SK-N-SH treated with all-trans-retinoic acid at 6 μM for 48 hours (cell line): ENCODE measurements around the gene TMEM141.

Experiments used
- ATAC-seq: fragments of 200-7000 bp; cut with Tn5 transposase; 3 replicates; pipeline ENCODE4 v1.9.1; 2020; ENCODE audit warnings: mild to moderate bottlenecking, moderate library complexity
- BACH2 ChIP-seq: fragments of 250-450 bp; sonication (Bioruptor Pico); IDR thresholded peaks from 2 replicates; pipeline ENCODE4 v1.9.0; 2021; ENCODE audit warnings: mild to moderate bottlenecking, borderline replicate concordance
- CREB5 ChIP-seq: fragments of 250-450 bp; sonication (Bioruptor Pico); IDR thresholded peaks from 2 replicates; pipeline ENCODE4 v1.5.1; 2020; ENCODE audit warnings: low read depth, mild to moderate bottlenecking, moderate library complexity
- CSDC2 ChIP-seq: fragments of 250-450 bp; sonication (Bioruptor Pico); IDR thresholded peaks from 2 replicates; pipeline ENCODE4 v1.5.0; 2020; ENCODE audit warnings: mild to moderate bottlenecking, moderate library complexity
- GLIS3 ChIP-seq: fragments of 250-450 bp; sonication (Bioruptor Pico); IDR thresholded peaks from 2 replicates; pipeline ENCODE4 v1.5.0; 2020; ENCODE audit warnings: mild to moderate bottlenecking, moderate library complexity
- ISL1 ChIP-seq: fragments of 250-450 bp; sonication (Bioruptor Pico); IDR thresholded peaks from 2 replicates; pipeline ENCODE4 v2.1.2; 2022; ENCODE audit warnings: mild to moderate bottlenecking, moderate library complexity
- POU6F1 ChIP-seq: fragments of 250-450 bp; sonication (Bioruptor Pico); IDR thresholded peaks from 2 replicates; pipeline ENCODE4 v1.8.0; 2021; ENCODE audit warnings: low read depth, mild to moderate bottlenecking, moderate library complexity, borderline replicate concordance
- PPARA ChIP-seq: fragments of 250-450 bp; sonication (Bioruptor Pico); IDR thresholded peaks from 2 replicates; pipeline ENCODE4 v1.5.0; 2020; ENCODE audit warnings: mild to moderate bottlenecking, borderline replicate concordance
- RARB ChIP-seq: fragments of 250-450 bp; sonication (Bioruptor Pico); IDR thresholded peaks from 2 replicates; pipeline ENCODE4 v1.8.0; 2021; ENCODE audit warnings: mild to moderate bottlenecking, moderate library complexity
- SNAI2 ChIP-seq: fragments of 250-450 bp; sonication (Bioruptor Pico); IDR thresholded peaks from 2 replicates; pipeline ENCODE4 v1.5.0; 2020; ENCODE audit warnings: mild to moderate bottlenecking, moderate library complexity
- TCF4 ChIP-seq: fragments of 250-450 bp; sonication (Bioruptor Pico); IDR thresholded peaks from 2 replicates; pipeline ENCODE4 v1.8.0; 2021; ENCODE audit warnings: mild to moderate bottlenecking, moderate library complexity, borderline replicate concordance
- TOX ChIP-seq: fragments of 250-450 bp; sonication (Bioruptor Pico); IDR thresholded peaks from 2 replicates; pipeline ENCODE4 v1.8.0; 2021; ENCODE audit warnings: mild to moderate bottlenecking, moderate library complexity, borderline replicate concordance
- ZC3H10 ChIP-seq: fragments of 250-450 bp; sonication (Bioruptor Pico); IDR thresholded peaks from 2 replicates; pipeline ENCODE4 v1.5.1; 2021; ENCODE audit warnings: mild to moderate bottlenecking, moderate library complexity
- ZFP3 ChIP-seq: fragments of 250-450 bp; sonication (Bioruptor Pico); IDR thresholded peaks from 2 replicates; pipeline ENCODE4 v1.5.0; 2020; ENCODE audit warnings: mild to moderate bottlenecking, moderate library complexity
- ZFP30 ChIP-seq: fragments of 450-650 bp; formaldehyde crosslinking; IDR thresholded peaks from 2 replicates; pipeline ENCODE4 v1.5.0; 2022; ENCODE audit warnings: mild to moderate bottlenecking, moderate library complexity
- ZNF70 ChIP-seq: fragments of 450-650 bp; formaldehyde crosslinking; IDR thresholded peaks from 2 replicates; pipeline ENCODE4 v1.5.0; 2020; ENCODE audit warnings: mild to moderate bottlenecking, moderate library complexity
- TF ChIP-seq, protein P1 (sequence below): fragments of 250-450 bp; sonication (Bioruptor Pico); IDR thresholded peaks from 2 replicates; pipeline ENCODE4 v1.5.0; 2020; ENCODE audit warnings: mild to moderate bottlenecking, moderate library complexity
- TF ChIP-seq, protein P2 (sequence below): fragments of 250-450 bp; sonication (Bioruptor Pico); IDR thresholded peaks from 2 replicates; pipeline ENCODE4 v1.5.1; 2021; ENCODE audit warnings: mild to moderate bottlenecking, moderate library complexity
- TF ChIP-seq, protein P3 (sequence below): fragments of 250-450 bp; sonication (Bioruptor Pico); IDR thresholded peaks from 2 replicates; pipeline ENCODE4 v1.8.0; 2020; ENCODE audit warnings: mild to moderate bottlenecking, moderate library complexity, borderline replicate concordance

The TMEM141 gene

DNA sequence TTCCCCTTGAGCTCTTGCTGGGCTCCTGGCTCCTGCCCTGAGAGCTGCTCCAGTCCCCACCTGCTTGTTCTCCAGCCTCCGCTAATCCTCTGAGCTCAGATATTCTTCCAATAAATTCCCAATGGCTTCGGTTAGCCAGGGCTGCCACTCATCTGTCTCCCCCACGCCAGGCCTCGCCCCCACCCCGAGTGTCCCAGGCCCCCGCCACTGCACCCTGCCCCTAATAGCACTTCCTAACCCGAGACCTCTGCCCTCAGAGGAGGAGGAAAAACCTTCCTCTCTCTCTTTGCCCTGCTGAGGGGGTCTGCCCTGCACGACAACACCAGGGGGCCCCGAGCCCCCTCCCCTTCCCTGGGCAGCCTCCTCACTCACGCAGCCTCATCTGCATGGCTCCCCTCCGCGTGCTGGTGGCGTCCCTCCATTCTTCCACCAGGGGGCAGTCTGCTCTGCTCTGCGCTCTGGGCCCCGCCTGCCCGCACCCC is 21.4 kb upstream of the TMEM141 start (continued):
- no peak for TF ChIP-seq CREB5 (CRISPR knock-in tag)
- TF ChIP-seq RARB (CRISPR knock-in tag) = no peak
- no peak for TF ChIP-seq PPARA (CRISPR knock-in tag)
- no peak for TF ChIP-seq POU6F1 (CRISPR knock-in tag)
- TF ChIP-seq, all 23 proteins: peak for 0

GRCh38 chr9:136771907-136772415 is 19.2 kb upstream of the TMEM141 start:
- no peak for TF ChIP-seq ZFP3 (CRISPR knock-in tag)
- TF ChIP-seq ZC3H10 (CRISPR knock-in tag) = no peak
- TF ChIP-seq BACH2 (CRISPR knock-in tag) = no peak
- TF ChIP-seq PPARA (CRISPR knock-in tag) = no peak
- TF ChIP-seq CSDC2 = no peak
- TF ChIP-seq, protein P1, sequence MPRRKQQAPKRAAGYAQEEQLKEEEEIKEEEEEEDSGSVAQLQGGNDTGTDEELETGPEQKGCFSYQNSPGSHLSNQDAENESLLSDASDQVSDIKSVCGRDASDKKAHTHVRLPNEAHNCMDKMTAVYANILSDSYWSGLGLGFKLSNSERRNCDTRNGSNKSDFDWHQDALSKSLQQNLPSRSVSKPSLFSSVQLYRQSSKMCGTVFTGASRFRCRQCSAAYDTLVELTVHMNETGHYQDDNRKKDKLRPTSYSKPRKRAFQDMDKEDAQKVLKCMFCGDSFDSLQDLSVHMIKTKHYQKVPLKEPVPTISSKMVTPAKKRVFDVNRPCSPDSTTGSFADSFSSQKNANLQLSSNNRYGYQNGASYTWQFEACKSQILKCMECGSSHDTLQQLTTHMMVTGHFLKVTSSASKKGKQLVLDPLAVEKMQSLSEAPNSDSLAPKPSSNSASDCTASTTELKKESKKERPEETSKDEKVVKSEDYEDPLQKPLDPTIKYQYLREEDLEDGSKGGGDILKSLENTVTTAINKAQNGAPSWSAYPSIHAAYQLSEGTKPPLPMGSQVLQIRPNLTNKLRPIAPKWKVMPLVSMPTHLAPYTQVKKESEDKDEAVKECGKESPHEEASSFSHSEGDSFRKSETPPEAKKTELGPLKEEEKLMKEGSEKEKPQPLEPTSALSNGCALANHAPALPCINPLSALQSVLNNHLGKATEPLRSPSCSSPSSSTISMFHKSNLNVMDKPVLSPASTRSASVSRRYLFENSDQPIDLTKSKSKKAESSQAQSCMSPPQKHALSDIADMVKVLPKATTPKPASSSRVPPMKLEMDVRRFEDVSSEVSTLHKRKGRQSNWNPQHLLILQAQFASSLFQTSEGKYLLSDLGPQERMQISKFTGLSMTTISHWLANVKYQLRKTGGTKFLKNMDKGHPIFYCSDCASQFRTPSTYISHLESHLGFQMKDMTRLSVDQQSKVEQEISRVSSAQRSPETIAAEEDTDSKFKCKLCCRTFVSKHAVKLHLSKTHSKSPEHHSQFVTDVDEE = no peak
- TF ChIP-seq RARB (CRISPR knock-in tag) = no peak
- TF ChIP-seq ISL1 (CRISPR knock-in tag) = no peak
- no peak for TF ChIP-seq POU6F1 (CRISPR knock-in tag)
- TF ChIP-seq ZFP30 (CRISPR knock-in tag) = no peak
- TF ChIP-seq, protein P2, sequence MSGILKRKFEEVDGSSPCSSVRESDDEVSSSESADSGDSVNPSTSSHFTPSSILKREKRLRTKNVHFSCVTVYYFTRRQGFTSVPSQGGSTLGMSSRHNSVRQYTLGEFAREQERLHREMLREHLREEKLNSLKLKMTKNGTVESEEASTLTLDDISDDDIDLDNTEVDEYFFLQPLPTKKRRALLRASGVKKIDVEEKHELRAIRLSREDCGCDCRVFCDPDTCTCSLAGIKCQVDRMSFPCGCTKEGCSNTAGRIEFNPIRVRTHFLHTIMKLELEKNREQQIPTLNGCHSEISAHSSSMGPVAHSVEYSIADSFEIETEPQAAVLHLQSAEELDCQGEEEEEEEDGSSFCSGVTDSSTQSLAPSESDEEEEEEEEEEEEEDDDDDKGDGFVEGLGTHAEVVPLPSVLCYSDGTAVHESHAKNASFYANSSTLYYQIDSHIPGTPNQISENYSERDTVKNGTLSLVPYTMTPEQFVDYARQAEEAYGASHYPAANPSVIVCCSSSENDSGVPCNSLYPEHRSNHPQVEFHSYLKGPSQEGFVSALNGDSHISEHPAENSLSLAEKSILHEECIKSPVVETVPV (CRISPR knock-in tag) = no peak
- TF ChIP-seq CREB5 (CRISPR knock-in tag) = no peak
- TF ChIP-seq SNAI2 (CRISPR knock-in tag) = no peak
- TF ChIP-seq TOX (CRISPR knock-in tag) = no peak
- no peak for TF ChIP-seq ZNF70 (CRISPR knock-in tag)
- no peak for TF ChIP-seq GLIS3 (CRISPR knock-in tag)
- TF ChIP-seq TCF4 (CRISPR knock-in tag) = no peak
- TF ChIP-seq, protein P3, sequence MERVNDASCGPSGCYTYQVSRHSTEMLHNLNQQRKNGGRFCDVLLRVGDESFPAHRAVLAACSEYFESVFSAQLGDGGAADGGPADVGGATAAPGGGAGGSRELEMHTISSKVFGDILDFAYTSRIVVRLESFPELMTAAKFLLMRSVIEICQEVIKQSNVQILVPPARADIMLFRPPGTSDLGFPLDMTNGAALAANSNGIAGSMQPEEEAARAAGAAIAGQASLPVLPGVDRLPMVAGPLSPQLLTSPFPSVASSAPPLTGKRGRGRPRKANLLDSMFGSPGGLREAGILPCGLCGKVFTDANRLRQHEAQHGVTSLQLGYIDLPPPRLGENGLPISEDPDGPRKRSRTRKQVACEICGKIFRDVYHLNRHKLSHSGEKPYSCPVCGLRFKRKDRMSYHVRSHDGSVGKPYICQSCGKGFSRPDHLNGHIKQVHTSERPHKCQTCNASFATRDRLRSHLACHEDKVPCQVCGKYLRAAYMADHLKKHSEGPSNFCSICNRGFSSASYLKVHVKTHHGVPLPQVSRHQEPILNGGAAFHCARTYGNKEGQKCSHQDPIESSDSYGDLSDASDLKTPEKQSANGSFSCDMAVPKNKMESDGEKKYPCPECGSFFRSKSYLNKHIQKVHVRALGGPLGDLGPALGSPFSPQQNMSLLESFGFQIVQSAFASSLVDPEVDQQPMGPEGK (CRISPR knock-in tag) = no peak
- TF ChIP-seq, all 23 proteins: peak for 0
- ATAC-seq = no peak
